Measurements from ENCODE around the gene TNRC6C.
A peak's percentile ranks its signal among the peaks of the same experiment; 100 is the strongest.

Gene TNRC6C, protein sequence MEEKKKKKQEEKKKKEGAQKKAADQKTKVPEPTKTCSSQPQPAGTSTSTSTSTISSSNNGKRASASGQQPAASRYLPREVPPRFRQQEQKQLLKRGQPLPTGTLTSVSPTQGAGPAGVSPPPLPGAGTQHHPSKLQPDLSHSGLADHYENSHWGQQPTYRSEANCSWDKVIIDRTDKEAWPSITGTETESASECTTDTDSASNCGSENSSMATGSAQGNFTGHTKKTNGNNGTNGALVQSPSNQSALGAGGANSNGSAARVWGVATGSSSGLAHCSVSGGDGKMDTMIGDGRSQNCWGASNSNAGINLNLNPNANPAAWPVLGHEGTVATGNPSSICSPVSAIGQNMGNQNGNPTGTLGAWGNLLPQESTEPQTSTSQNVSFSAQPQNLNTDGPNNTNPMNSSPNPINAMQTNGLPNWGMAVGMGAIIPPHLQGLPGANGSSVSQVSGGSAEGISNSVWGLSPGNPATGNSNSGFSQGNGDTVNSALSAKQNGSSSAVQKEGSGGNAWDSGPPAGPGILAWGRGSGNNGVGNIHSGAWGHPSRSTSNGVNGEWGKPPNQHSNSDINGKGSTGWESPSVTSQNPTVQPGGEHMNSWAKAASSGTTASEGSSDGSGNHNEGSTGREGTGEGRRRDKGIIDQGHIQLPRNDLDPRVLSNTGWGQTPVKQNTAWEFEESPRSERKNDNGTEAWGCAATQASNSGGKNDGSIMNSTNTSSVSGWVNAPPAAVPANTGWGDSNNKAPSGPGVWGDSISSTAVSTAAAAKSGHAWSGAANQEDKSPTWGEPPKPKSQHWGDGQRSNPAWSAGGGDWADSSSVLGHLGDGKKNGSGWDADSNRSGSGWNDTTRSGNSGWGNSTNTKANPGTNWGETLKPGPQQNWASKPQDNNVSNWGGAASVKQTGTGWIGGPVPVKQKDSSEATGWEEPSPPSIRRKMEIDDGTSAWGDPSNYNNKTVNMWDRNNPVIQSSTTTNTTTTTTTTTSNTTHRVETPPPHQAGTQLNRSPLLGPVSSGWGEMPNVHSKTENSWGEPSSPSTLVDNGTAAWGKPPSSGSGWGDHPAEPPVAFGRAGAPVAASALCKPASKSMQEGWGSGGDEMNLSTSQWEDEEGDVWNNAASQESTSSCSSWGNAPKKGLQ (N-terminal part only)

DNA sequence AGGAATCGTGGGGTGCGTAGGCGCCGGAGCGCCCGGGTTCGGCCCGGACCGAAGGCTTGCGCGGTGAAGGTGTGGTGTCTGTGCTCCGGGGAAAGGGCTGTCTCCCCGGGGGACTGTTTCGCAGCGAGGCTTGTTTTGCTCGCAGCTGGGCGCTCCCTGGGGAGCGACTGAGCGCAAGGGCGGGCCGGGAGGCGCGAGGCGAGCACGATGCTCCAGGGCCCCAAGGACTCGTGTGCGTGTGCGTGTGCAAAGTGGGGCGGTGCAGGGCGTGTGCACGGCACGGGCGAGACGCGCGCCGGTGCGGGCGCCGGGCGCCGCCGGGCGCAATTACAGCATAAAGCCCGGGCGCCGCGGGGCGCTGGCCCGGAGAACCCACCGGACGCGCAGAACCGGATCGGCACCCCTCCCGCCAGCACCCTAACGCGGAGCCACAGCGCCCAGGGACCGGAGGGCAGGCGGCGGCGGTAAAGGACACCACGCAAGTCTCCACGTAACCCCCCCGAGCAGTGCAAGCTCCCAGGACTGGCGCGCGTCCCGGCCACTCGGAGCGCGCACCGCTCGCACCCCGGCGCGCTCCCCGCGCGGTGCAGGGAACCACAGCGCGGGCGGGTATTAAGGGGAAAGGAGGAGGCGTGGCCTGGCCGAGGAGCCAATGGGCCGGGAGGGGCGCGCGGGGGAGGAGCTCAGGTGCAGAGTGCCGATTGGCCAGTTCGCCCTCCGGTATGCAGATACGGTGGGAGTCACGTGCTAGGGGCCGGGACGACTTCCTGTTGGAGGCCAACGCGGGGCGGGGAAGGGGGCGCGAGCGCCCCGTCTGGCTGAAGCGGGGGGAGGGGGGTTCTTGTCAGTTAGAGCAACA is at the start of gene TNRC6C:
TNRC6C (plus strand) TSS at position 847 of the 859 bp plus-strand sequence. CDS start 45,504 bp downstream, outside the sequence.
- peak; percentile 85 for FAIRE-seq

DNA sequence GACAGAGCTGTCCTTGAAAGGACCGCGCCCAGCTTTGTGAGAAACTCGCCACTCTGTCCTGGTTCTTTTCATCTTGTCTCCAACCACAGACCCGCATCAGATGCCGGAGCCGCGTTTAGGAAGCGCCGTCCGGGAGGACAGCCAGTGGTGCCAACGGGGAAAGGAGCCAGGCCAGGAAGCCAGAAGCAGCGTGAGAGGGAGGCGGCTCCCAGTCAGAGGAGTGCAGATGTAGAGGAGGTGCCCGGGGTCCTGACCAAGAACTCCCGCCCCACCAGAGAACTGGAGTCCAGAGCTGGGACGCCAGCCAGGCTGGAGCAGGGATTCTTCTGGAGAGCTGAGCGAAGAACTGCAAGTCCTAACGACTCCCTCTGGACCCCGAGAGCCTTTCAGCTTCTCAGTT is 49.3 kb upstream of the TNRC6C start:
- no peak for FAIRE-seq

DNA sequence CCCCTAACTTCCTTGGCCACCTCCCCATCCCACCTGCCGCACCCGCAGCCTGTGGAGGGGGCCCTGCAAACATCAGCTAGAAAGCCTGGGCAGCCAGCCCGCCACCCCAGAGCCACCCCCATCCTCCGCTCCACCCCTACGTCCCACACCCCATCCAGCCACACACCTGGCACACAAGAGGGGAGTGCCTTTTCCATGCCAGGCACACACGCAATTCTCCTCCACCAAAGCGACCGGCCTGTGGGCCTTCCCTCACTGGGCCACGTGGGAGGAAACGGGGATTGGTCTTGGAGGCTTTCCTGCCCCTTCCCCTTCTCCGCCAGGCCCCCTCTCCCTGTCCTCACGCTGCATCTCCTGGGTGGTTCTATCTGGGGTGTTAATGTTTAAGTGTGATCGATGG is 48.7 kb upstream of the TNRC6C start:
- no peak for FAIRE-seq

DNA sequence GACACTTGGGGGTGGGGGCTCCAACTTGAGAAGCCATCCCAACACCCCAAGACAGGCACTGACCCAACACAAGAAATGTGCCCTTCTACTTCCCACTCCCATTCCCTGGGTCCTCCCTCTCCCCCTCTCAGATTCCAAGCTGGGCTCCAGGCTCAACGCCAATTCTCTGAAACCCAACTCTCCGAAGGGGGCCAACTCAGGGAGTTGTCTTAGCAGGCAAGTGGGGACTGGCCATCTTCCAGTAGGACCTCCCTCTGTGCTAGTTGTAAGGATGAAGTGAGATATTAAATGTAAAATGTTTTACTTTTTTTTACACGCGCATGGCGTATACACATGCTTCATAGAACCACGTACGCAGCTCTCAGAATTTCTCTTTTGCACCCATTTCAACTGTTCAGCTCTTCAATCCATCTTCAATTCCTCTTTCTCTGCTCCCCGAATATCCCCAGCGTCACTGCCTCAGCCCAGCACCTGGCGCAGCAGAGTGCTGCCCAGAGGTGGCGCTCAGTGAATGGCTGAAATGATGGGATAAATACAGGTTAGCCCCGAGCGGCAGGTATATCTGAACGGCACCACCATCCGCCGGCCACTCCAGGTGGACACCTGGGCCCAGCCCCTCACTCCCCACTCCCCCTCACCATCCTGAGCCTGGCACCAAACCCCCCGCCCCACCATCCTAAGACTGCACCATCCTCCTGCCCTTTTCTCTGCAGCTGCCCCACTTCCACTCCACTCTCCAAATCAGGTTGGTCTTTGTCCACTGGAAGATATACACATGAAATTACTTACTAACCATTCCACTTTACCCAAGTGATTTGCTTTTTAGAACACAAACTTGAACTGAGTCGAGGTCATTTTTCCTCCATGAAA is 43.9 kb upstream of the TNRC6C start:
- no peak for FAIRE-seq

DNA sequence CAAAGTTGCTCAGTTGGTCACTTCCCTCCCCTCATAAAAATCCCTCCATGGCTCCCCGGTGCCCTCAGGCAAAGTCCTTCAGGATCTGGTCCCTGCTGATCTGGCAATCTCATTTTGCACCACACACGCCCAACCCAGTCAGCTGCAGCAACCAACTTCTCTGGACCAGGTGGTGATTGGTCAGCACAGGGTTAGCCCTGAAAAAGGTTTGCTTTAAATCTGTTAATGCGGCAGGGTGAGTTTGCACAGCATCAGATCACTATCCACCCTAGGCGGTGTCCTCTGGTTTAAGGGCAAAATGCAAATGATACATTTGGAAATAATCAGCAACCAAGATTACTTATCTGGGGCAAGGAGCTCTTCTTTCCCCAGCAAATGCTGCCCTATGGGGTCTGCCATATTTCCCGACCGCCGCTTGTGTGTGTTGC is 42.9 kb upstream of the TNRC6C start:
- FAIRE-seq, result no peak

DNA sequence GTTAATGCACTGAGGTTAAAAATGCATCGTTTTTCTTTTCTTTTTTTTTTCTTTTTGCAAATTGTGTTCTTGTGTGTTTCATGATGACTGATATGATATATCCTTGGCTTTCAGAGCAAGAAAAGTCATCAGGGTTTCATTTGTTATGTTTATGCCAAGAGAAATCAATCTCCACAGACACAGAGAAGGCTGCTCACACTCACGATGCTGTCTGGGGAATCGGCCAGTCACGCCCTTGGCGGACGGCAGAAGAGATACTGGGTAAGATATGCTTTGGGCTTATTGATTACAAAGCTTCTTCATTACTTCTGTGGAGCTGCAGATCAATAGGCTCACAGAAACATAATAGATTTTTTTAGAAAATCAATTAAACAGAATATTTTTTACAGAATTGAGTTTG is 42.2 kb upstream of the TNRC6C start:
- FAIRE-seq, result no peak

DNA sequence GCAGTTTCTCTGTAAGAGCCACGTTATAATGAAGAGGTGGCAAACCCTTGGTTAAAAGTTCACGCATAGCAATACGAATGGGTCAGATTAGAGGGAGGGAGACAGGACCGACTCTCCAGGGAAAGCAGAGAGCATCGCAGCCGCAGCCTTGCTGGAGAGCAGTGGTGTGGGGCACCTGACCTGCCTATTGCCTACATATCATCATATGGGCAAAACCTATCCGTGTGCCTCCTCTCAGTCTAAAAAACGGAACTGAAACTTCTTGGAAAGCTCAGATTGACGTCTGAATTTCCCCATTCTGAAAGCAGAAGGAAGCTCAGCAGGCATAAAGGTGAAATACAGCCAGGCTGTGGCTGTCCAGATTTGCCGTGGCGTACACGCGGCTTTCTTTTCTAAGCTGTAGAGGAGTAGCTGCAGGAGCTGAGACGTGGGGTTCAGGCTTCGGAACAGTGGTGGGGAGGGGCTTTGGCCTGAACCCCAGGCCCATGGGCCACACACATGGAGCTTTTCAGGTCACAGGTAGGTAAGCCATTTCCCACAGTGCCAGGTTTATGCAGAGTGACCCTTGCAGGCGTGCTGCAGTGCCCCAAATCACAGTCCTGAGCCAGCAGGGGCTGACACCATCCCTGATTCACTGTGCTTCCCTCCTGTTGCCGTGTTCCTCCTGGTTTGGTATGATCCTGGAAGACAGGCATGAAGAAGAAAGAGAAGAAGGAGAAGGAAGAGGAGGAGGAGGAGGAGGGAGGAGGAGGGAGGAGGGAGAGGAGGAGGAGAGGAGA is 41.6 kb upstream of the TNRC6C start:
- no peak for FAIRE-seq

DNA sequence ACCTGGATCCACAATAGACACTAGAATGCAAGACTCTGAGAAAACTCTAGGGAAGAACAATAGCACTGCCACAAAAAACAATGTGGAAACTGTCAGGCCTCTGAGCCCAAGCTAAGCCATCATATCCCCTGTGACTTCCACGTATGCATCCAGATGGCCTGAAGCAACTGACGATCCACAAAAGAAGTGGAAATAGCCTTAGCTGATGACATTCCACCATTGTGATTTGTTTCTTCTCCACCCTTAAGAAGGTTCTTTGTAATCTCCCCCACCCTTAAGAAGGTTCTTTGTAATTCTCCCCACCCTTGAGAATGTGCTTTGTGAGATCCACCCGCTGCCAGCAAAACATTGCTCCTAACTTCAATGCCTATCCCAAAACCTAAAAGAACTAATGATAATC is 39.2 kb upstream of the TNRC6C start:
- FAIRE-seq, result no peak

DNA sequence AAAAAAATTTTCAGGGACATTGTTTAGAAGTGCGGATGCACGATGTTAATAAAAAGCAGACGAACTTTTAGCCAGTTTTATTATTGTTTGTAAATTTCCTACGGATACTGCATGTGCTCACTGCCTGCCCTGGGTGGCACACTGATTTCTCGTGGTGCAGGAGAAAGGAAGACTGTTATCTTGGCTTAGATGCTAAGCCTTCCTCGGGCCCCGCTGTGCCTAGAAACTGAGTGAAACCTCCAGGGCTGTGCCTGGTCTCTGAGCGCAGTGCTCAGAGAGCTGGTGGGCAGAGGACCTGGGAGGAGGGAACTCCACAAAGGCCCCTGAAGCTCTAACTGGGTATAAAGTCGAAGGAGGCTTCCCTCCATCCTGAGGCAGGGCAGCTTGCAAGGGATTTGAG is 35.4 kb upstream of the TNRC6C start:
- no peak for FAIRE-seq

DNA sequence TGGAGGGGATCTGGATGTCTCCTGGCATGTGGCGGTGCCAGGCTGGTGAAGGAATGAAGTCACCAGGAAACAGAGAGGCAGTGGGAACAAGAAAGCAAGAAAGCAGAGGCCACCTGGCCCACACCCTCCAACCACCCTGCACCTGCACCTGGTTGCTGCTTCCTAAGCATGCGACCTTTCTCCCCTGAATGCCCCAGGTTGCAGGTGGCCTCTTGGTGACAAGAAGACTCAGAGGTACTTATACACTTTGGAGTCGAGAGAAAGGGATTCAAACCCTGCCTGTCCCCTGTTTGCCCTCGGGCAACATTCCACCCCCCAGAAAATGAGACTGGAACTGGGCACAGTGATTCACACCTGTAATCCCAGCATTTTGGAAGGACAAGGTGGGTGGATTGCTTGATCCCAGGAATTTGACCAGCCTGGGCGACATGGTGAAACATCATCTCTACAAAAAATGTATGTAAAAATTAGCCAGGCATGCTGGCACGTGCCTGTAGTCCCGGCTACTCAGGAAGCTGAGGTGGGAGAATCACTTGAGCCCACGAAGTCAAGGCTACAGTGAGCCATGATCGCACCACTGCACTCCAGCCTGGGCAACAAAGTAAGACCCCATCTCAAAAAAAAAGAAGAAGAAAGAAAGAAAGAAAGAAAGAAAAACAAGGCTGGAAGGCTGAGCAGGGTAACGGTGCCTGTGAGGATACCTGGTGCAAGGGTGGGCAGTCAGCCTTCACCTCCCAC is 34.6 kb upstream of the TNRC6C start:
- no peak for FAIRE-seq

DNA sequence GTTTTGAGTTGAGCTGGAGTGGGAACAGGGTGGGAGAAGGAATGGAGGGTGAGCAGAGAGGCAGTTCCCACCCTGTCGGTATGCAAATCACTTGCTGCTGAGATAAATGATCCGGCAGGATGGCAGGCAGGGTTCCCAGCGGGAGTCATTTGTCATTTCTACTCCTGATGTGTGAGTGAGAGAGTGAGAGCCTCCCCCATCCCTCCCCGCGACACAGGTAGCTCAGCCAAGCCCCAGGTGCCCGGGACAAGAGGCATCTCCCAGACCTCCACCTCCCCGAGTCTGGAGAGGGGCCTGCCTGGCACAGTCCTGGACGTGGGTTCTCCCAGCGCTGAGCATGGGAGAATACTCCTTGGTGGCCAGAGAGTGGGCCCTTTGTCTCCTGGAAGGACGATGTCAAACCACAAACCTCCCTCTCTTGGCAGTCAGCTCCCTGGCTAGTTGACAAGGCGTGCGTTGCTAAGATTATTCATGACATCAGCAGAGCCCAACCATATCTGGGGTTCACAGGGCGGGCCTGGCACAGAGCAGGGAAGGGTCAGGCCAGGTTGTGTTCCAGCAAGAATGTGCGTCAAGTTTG is 33.7 kb upstream of the TNRC6C start:
- no peak for FAIRE-seq

DNA sequence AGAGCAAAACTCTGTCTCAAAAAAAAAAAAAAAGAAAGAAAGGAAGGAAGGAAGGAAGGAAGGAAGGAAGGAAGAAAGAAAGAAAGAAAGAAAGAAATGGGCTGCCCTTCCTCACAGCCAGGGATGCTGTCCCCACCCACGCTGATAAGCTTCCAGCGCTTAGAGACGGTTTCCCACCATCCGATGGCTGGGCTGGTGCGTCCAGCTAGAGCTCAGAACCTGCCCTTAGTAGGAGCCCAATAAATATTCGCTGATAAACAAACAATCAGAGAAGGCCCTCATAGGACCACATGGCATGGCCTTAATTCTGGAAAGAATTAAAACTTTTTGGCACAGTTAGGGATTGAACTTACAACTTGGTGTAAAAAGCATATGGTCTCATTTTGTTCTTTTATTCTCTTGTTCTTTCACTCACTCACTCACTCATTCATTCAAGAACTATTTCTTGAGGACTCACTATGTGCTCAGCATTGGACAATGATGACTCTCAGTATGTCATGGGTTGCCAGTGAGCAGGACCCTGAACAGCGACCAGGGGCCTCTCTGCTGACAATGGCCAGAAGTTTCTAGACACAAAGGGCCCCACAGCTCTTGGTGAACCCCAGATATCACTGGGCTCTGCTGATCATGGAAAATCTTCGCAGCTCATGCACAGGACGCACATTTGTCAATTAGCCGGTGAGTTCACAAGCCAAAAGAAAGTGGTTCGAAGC is 32.5 kb upstream of the TNRC6C start:
- no peak for FAIRE-seq

DNA sequence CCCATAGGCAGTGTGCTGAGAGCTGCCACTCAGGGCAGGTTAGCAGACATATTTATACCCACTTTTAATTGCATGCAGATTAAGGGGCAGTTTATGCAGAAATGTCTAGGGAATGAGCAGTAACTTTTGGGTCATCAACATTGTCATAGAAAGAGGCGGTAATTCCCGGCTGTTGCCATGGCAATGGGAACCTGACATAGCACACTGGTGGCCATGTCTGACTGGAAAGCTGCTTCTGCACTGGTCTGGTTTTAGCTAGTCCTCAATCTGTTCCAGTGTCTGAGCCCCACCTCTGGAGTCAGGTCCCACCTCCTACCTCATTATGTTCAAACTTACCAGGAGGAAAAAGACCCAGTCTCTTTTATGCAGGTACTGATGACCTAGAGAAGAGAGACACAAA is 31.5 kb upstream of the TNRC6C start:
- FAIRE-seq, result no peak

DNA sequence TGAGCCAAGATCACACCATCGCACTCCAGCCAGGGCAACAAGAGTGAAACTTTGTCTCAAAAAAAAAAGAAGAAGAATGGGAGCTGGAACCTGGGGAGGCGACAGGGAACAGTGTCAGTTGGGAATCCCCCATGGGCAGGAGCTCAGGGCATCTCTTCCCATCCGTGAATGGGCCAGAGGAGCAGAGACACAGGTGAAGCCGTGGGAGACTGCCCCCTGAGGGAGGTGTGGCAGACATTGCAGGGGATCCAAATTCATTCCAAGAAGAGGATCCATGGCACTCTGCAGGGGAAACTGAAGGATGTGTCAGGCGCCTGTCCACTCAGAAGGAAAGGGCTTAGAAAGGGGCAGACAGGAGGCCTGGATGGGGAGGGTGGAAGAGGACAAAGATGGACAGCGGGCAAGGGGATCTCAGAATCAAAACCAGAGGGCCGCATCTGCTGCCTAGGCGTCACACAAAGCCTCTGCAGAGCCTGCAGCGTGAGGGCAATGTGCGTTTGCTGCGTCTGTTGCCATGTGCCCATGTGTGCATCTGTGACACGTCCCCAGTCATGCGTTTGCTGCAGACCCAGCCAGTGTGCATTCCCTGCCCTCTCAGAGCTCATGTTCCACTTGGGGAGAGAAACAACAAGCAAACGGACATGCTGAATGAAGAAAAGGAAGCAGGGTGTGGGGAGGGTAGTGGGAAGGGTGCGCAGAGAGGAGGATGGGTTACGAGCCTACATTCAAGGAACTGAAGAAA is 30.6 kb upstream of the TNRC6C start:
- no peak for FAIRE-seq

DNA sequence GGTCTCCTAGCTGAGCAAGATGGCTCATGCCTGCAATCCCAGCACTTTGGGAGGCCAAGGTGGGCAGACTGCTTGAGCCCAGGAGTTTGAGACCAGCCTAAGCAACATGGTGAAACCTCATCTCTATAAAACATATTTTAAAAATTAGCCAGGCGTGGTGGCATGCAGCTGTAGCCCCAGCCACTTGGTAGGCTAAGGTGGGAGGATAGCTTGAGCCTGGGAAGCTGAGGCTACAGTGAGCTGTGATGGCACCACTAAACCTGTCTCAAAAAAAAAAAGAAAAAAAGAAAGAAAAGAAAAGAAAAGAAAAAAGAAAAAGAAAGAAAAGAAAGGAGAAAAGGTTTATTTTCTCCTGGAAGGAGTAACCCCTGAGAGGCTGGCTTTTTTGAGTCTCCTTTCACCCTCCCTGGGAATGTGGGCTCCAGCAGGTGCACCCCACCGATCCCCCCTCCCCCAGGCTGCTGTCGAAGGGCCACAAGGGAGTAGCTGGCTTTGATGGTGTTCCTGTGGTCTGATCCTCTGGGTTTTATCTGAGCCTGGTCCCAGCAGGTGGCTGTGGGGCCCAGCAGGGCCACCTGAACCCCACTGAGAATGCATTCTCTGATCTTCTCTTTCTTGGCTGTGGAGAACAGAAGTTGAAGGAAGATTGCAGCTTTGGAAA is 29.9 kb upstream of the TNRC6C start:
- FAIRE-seq, result no peak

DNA sequence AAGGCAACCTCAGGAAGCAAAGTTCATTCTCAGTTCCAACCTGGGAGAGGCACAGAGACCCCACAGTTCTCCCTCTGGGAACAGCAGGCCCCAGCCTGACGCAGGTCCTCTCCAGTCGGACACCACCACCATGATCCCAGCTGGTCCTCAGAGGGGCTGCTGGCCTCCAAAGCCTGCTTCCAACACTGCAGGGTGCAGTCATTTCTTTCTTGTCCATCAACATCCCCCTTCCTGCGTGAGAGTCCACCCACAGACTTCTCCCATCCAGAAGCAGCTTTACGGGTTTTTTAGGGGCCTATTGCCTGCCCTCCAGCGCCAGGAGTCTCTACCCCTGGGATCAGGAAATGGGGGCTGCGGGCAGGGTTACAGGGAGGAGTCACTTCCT is 29.3 kb upstream of the TNRC6C start:
- no peak for FAIRE-seq

DNA sequence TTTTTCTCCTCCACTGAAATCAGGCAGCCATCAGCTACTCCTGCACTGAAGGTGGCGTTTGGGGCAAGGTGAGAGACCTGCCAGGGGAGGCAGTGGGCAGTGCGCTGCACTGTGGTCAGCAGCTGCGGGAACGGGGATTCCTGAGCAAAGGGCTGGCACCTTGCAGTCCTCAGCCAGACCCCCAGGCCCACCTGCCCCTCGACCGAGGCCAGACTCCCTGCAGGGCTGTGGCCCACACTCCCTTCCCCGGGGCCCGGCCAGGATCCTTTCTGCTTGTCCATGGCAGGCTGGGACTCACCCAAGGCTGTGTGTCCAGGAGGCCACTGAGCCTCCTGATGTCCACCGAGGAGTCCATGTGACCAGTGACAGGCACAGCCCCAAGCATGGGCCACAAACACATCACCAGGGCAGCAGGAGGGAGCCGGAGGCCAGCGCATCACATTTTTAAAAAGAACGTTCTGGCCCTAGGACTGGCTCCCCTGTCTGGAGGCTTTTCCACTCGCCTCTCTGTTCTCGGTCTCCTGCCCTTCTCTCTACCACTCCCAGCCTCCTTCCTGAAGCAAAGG is 28.5 kb upstream of the TNRC6C start:
- no peak for FAIRE-seq

All from A204.1 (cell line).